HCT116 (cell line): ENCODE data around the gene ZNF335.

Source experiments
- CTCF ChIP-seq, 3 experiments: fragments of 200-600 bp in 1 of 3; sonication (generic) in 1 of 3; IDR thresholded peaks in 2 of 3; conservative IDR thresholded peaks in 1 of 3; 2 replicates each; pipeline ENCODE4 v1.5.1; 2012 to 2017; ENCODE audit warnings: low read depth in 2 of 3, low read length in 2 of 3, antibody characterized with exemption in 1 of 3, borderline replicate concordance in 1 of 3, control low read depth in 1 of 3, mild to moderate bottlenecking in 1 of 3, mixed read lengths in 1 of 3, mixed run types in 1 of 3, moderate library complexity in 1 of 3; ENCODE audit not compliant: insufficient read depth in 1 of 3
- EGR1 ChIP-seq: IDR thresholded peaks from 2 replicates; pipeline ENCODE4 v1.6.1; 2012; ENCODE audit warnings: low read depth
- EZH2 ChIP-seq: fragments of 200-600 bp; sonication (generic); IDR thresholded peaks from 2 replicates; pipeline ENCODE4 v1.6.1; 2017; ENCODE audit warnings: antibody characterized with exemption, mixed run types
- FOSL1 ChIP-seq: IDR thresholded peaks from 2 replicates; pipeline ENCODE4 v1.6.1; 2012; ENCODE audit warnings: low read depth
- POLR2A ChIP-seq: IDR thresholded peaks from 2 replicates; pipeline ENCODE4 v1.7.0; 2011; ENCODE audit warnings: borderline replicate concordance; ENCODE audit not compliant: insufficient read depth, insufficient read length; ENCODE audit errors: extremely low read depth
- TCF7L2 ChIP-seq: IDR thresholded peaks from 2 replicates; pipeline ENCODE4 v1.7.0; 2011; ENCODE audit warnings: borderline replicate concordance, inconsistent platforms; ENCODE audit not compliant: insufficient read depth, insufficient read length; ENCODE audit errors: extremely low read depth
- YY1 ChIP-seq: IDR thresholded peaks from 2 replicates; pipeline ENCODE4 v1.6.1; 2011; ENCODE audit warnings: low read length, low read depth, moderate library complexity, mild to moderate bottlenecking; ENCODE audit not compliant: insufficient replicate concordance; ENCODE audit errors: extremely low read depth
- ZBTB33 ChIP-seq: IDR thresholded peaks from 2 replicates; pipeline ENCODE4 v1.6.1; 2011; ENCODE audit warnings: mild to moderate bottlenecking, low read length, moderate library complexity; ENCODE audit not compliant: insufficient replicate concordance; ENCODE audit errors: extremely low read depth

- TF ChIP-seq FOSL1: no peak
- no peak for TF ChIP-seq CTCF (IDR thresholded peaks at IDR 0.05 in 2 of 3, conservative IDR thresholded peaks at IDR 0.05 in 1 of 3; ENCODE audit: borderline replicate concordance in 1 of 3, insufficient read depth in 1 of 3, low read depth in 2 of 3, low read length in 2 of 3)
- no peak for TF ChIP-seq EZH2
- no peak for TF ChIP-seq TCF7L2
- no peak for TF ChIP-seq EGR1
- TF ChIP-seq ZBTB33: no peak
- TF ChIP-seq YY1: no peak
- TF ChIP-seq POLR2A: no peak
Observed at GRCh38 chr20:45947110-45947866, 24.7 kb downstream of the ZNF335 start.
